Prostate gland (tissue), 2 donors: Measurements from ENCODE around the gene PEX13. TPM values are rescaled to one million over a fixed set of nuclear protein-coding genes. Genes with fewer than 3 reads are reported as not detected.

Experiments used
- DNase-seq: peaks from one replicate; pipeline ENCODE4 v3.0.0-alpha.2; 2019; ENCODE audit warnings: low spot score
- H3K27ac ChIP-seq, 2 donors: fragments of 200-600 bp; sonication (generic); 2 replicates each; pipeline ENCODE4 v1.5.1; 2017 to 2019
- H3K27me3 ChIP-seq: fragments of 200-600 bp; sonication (generic); replicated peaks from 2 replicates; pipeline ENCODE4 v1.5.1; 2019; ENCODE audit not compliant: insufficient read depth
- H3K36me3 ChIP-seq, 2 donors: fragments of 200-600 bp; sonication (generic); 1 replicate in 1 of 2; 2 replicates in 1 of 2; pipeline versions ENCODE4 v1.5.1 to v1.8.1; 2017 to 2019
- H3K4me1 ChIP-seq: fragments of 200-600 bp; sonication (generic); replicated peaks from 2 replicates; pipeline ENCODE4 v1.5.1; 2019
- H3K4me3 ChIP-seq, 2 donors: fragments of 200-600 bp; sonication (generic); 2 replicates each; pipeline ENCODE4 v1.5.1; 2017 to 2019
- H3K9me3 ChIP-seq: fragments of 200-600 bp; sonication (generic); 2 replicates; pipeline ENCODE4 v1.5.1; 2017
- CTCF ChIP-seq, 4 experiments: fragments of 200-600 bp in 2 of 4; fragments of 450-650 bp in 2 of 4; sonication (generic) in 2 of 4; IDR thresholded peaks; 1 replicate in 3 of 4; 2 replicates in 1 of 4; pipeline ENCODE4 v1.5.1; 2016 to 2019; ENCODE audit warnings: antibody characterized with exemption in 4 of 4, mild to moderate bottlenecking in 2 of 4, moderate library complexity in 2 of 4
- POLR2A ChIP-seq: fragments of 450-650 bp; IDR thresholded peaks from one replicate; pipeline ENCODE4 v1.6.1; 2016; ENCODE audit warnings: antibody characterized with exemption, mild to moderate bottlenecking
- POLR2AphosphoS5 ChIP-seq: sonication (generic); formaldehyde crosslinking; IDR thresholded peaks from one replicate; pipeline ENCODE4 v1.6.1; 2017; ENCODE audit warnings: antibody characterized with exemption
- WGBS: methylation state at CpG from one replicate; pipeline ENCODE4 v1.1.5; 2018; 5-methylcytosine and 5-hydroxymethylcytosine counted together
- intact Hi-C: fragments of 100-400 bp; cut with DNase I; formaldehyde crosslinking; loops from one replicate; pipeline ENCODE4 v1.14.2; 2022
- total RNA-seq, 2 donors: library from RNA; depleted of rRNA; stranded (reverse); fragments of >200 nt; gene quantifications; one replicate each; pipeline ENCODE4 v1.1.0, GENCODE V29; 2016

PEX13 gene
- total RNA-seq, 2 donors from 2014 or later, result 31.7 to 63.8 TPM

- Histone ChIP-seq H3K27ac (peak overlapping the region in 1 of 2 donors; percentile 77), H3K4me1 (no peaks in the 10 kb centered on the region), H3K4me3 (no peak overlapping the region), H3K36me3 (no peaks in the 10 kb centered on the region), H3K9me3 (no peaks in the 10 kb centered on the region), H3K27me3 (no peaks in the 10 kb centered on the region)
- peak; percentile 15 for TF ChIP-seq POLR2AphosphoS5
- TF ChIP-seq POLR2A, result no peak
- TF ChIP-seq CTCF (IDR thresholded peaks at IDR 0.05), result no peak
- intact Hi-C loops, result no loop called here
- DNase-seq, result no peak
- 71% methylated on average over 4 of the region's 4 CpGs for WGBS
Measured at GRCh38 chr2:61044636-61045035, 27.1 kb downstream of the PEX13 start.

- Histone ChIP-seq H3K4me1 (no peaks in the 10 kb centered on the region), H3K27me3 (no peaks in the 10 kb centered on the region), H3K36me3 (no peaks in the 10 kb centered on the region), H3K9me3 (no peaks in the 10 kb centered on the region), H3K4me3 (no peak overlapping the region), H3K27ac (peak overlapping the region in 1 of 2 donors; percentile 77)
- intact Hi-C loops, result no loop called here
- 43% methylated on average over 2 of the region's 2 CpGs for WGBS
- no peak for TF ChIP-seq POLR2A
- TF ChIP-seq POLR2AphosphoS5, result no peak
- TF ChIP-seq CTCF (IDR thresholded peaks at IDR 0.05), result no peak
- DNase-seq, result no peak
Measured at GRCh38 chr2:61045226-61045625, 27.7 kb downstream of the PEX13 start.

- Histone ChIP-seq H3K27ac (peak overlapping the region; percentile 12 to 77), H3K4me3 (no peak overlapping the region), H3K9me3 (no peaks in the 10 kb centered on the region), H3K4me1 (no peaks in the 10 kb centered on the region), H3K36me3 (no peaks in the 10 kb centered on the region), H3K27me3 (no peaks in the 10 kb centered on the region)
- no peak for TF ChIP-seq CTCF (IDR thresholded peaks at IDR 0.05)
- TF ChIP-seq POLR2A, result no peak
- peak; percentile 19 for TF ChIP-seq POLR2AphosphoS5
- intact Hi-C loops, result no loop called here
- DNase-seq, result no peak
- WGBS, result 36% methylated on average over 4 of the region's 4 CpGs
Measured at GRCh38 chr2:61045999-61046398, 28.5 kb downstream of the PEX13 start.

- Histone ChIP-seq H3K27ac (peak overlapping the region; percentile 2 to 53), H3K4me3 (no peak overlapping the region), H3K4me1 (no peaks in the 10 kb centered on the region), H3K36me3 (no peaks in the 10 kb centered on the region), H3K9me3 (no peaks in the 10 kb centered on the region), H3K27me3 (no peaks in the 10 kb centered on the region)
- 36% methylated on average over 2 of the region's 2 CpGs for WGBS
- DNase-seq, result peak; percentile 9
- TF ChIP-seq POLR2AphosphoS5 (peak; percentile 48), CTCF (IDR thresholded peaks at IDR 0.05) (no peak)
- intact Hi-C loops, result no loop called here
Measured at GRCh38 chr2:61055557-61055956, 38.0 kb downstream of the PEX13 start.

GRCh38 chr2:61057562-61057961 is 40.0 kb downstream of the PEX13 start:
- H3K27me3 ChIP-seq, result no peaks in the 10 kb centered on the region
- H3K27ac ChIP-seq, result no peak overlapping the region
- DNase-seq, result no peak
- intact Hi-C loops, result no loop called here
- no peaks in the 10 kb centered on the region for H3K36me3 ChIP-seq
- no peaks in the 10 kb centered on the region for H3K4me1 ChIP-seq
- TF ChIP-seq CTCF (IDR thresholded peaks at IDR 0.05) (no peak), POLR2A (no peak), POLR2AphosphoS5 (no peak)
- H3K4me3 ChIP-seq, result no peak overlapping the region
- no peaks in the 10 kb centered on the region for H3K9me3 ChIP-seq
